Astrocyte (in vitro differentiated cells and primary cell): ENCODE data around the gene SOX5.

Source experiments
- EZH2 ChIP-seq: IDR thresholded peaks from 2 replicates; pipeline ENCODE4 v1.6.1; 2012; ENCODE audit warnings: mild to moderate bottlenecking, low read length, inconsistent platforms; ENCODE audit not compliant: insufficient read depth
- TF ChIP-seq, protein P1 (sequence below): IDR thresholded peaks from 2 replicates; pipeline ENCODE4 v1.5.1; 2011; ENCODE audit warnings: low read depth, mild to moderate bottlenecking, inconsistent platforms, low read length, moderate library complexity; ENCODE audit not compliant: insufficient read depth

DNA sequence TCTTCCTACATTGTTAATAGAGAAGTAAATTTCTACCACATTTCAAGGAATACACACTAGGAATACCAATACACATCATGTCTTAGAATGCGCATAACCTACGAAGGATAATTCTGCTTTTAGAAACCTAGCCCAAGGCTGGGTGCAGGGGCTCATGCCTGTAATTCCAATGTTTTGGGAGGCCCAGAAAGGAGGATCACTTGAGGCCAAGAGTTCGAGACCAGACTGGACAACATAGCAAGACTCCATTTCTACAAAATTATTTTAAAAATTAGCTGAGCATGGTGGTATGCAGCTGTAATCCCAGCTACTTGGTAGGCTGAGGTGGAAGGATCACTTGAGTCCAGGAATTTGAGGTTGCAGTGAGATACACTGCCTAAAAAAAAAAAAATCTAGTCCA lies 206.9 kb downstream of the SOX5 start:
- TF ChIP-seq EZH2 = no peak
- TF ChIP-seq, protein P1, sequence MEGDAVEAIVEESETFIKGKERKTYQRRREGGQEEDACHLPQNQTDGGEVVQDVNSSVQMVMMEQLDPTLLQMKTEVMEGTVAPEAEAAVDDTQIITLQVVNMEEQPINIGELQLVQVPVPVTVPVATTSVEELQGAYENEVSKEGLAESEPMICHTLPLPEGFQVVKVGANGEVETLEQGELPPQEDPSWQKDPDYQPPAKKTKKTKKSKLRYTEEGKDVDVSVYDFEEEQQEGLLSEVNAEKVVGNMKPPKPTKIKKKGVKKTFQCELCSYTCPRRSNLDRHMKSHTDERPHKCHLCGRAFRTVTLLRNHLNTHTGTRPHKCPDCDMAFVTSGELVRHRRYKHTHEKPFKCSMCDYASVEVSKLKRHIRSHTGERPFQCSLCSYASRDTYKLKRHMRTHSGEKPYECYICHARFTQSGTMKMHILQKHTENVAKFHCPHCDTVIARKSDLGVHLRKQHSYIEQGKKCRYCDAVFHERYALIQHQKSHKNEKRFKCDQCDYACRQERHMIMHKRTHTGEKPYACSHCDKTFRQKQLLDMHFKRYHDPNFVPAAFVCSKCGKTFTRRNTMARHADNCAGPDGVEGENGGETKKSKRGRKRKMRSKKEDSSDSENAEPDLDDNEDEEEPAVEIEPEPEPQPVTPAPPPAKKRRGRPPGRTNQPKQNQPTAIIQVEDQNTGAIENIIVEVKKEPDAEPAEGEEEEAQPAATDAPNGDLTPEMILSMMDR = no peak
